HepG2 (cell line): ENCODE data around the gene WDR6.

Experiments
- ASH2L ChIP-seq: fragments of 300-600, 200-600 bp; sonication (generic); IDR thresholded peaks from 2 replicates; pipeline ENCODE4 v1.7.0; 2017; ENCODE audit warnings: low read depth, mild to moderate bottlenecking, moderate library complexity, mixed read lengths, low read length; ENCODE audit not compliant: insufficient read length
- CTCF ChIP-seq: sonication (generic); formaldehyde crosslinking; IDR thresholded peaks from 2 replicates; pipeline ENCODE4 v1.5.0; 2020; ENCODE audit warnings: mild to moderate bottlenecking, missing genetic modification reagents, moderate library complexity
- FOXK2 ChIP-seq: fragments of 450-650 bp; IDR thresholded peaks from 2 replicates; pipeline ENCODE4 v1.6.1; 2016
- HDAC1 ChIP-seq: sonication (generic); formaldehyde crosslinking; IDR thresholded peaks from 2 replicates; pipeline ENCODE4 v1.5.1; 2020; ENCODE audit warnings: mild to moderate bottlenecking, missing genetic modification reagents
- HDAC2 ChIP-seq: sonication (generic); formaldehyde crosslinking; IDR thresholded peaks from 2 replicates; pipeline ENCODE4 v1.4.0; 2020; ENCODE audit warnings: missing genetic modification reagents
- JUN ChIP-seq: sonication (generic); formaldehyde crosslinking; IDR thresholded peaks from 2 replicates; pipeline ENCODE4 v1.4.0; 2020; ENCODE audit warnings: mild to moderate bottlenecking, missing genetic modification reagents
- KLF9 ChIP-seq: IDR thresholded peaks from 2 replicates; pipeline ENCODE4 v1.6.1; 2016; ENCODE audit warnings: low read depth
- POLR2A ChIP-seq, 2 experiments: IDR thresholded peaks; 2 replicates each; pipeline ENCODE4 v1.6.1; 2011; ENCODE audit warnings: low read depth in 2 of 2, low read length in 2 of 2, mild to moderate bottlenecking in 1 of 2, moderate library complexity in 1 of 2; ENCODE audit not compliant: insufficient read depth in 1 of 2
- SIN3A ChIP-seq: IDR thresholded peaks from 2 replicates; pipeline ENCODE4 v1.6.1; 2011; ENCODE audit warnings: low read depth, mild to moderate bottlenecking, control low read depth, low read length, borderline replicate concordance
- ZBTB20 ChIP-seq: sonication (generic); formaldehyde crosslinking; IDR thresholded peaks from 2 replicates; pipeline ENCODE4 v1.8.1; 2023; ENCODE audit warnings: missing genetic modification reagents, low read depth, mild to moderate bottlenecking, borderline replicate concordance
- ZNF10 ChIP-seq: sonication (generic); formaldehyde crosslinking; IDR thresholded peaks from 2 replicates; pipeline ENCODE4 v1.4.0; 2020; ENCODE audit warnings: mild to moderate bottlenecking, low read depth, missing genetic modification reagents, borderline replicate concordance
- ZNF850 ChIP-seq: sonication (generic); formaldehyde crosslinking; conservative IDR thresholded peaks from 2 replicates; pipeline ENCODE4 v1.9.0; 2021; ENCODE audit warnings: mild to moderate bottlenecking, missing genetic modification reagents
- ZSCAN21 ChIP-seq: sonication (generic); formaldehyde crosslinking; IDR thresholded peaks from 2 replicates; pipeline ENCODE4 v1.8.0; 2022; ENCODE audit warnings: mild to moderate bottlenecking, missing genetic modification reagents, moderate library complexity, borderline replicate concordance

GRCh38 chr3:48996640-48997039 is 10.6 kb upstream of the WDR6 start:
- TF ChIP-seq ASH2L (no peak), KLF9 (CRISPR knock-in tag) (no peak), POLR2A (IDR thresholded peaks at IDR 0.05; ENCODE audit: insufficient read depth in 1 of 2, low read depth in 2 of 2, low read length in 2 of 2) (no peak), HDAC1 (CRISPR knock-in tag) (no peak), ZNF850 (CRISPR knock-in tag) (no peak), SIN3A (no peak), CTCF (CRISPR knock-in tag) (no peak), HDAC2 (no peak), ZSCAN21 (no peak), JUN (CRISPR knock-in tag) (no peak), FOXK2 (no peak), ZNF10 (CRISPR knock-in tag) (no peak), ZBTB20 (CRISPR knock-in tag) (no peak)
